GM12892 (cell line): ENCODE data around the gene MYZAP.

Experiments used
- POLR2A ChIP-seq: IDR thresholded peaks from 2 replicates; pipeline ENCODE4 v1.6.1; 2011; ENCODE audit warnings: low read depth, low read length, control low read depth
- POLR2AphosphoS5 ChIP-seq: IDR thresholded peaks from 2 replicates; pipeline ENCODE4 v1.6.1; 2011; ENCODE audit warnings: low read depth, low read length, control low read depth

DNA sequence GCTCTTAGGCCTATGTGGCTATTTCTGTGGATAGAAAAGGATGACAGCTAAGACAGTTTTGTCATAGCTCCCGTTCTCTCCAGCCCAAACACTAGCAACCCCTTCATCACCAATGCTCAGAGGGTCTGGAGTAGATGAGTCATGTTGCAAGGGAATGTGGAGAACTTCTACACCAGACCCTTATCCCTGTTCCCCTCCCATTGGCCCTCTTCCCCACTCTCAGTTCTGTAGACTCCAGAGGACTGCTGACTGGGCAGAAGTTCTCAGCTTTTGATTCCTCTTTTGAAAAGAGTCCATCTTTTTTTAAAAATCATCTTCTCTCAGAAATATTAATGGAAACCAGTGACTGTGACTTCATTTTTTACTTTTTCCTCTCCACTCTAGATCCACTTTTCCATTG is 2.4 kb upstream of the MYZAP start:
- TF ChIP-seq POLR2AphosphoS5 (no peak), POLR2A (no peak)
